Measurements from ENCODE around the gene PDIA5. TPM values are rescaled to one million over a fixed set of nuclear protein-coding genes. Genes with fewer than 3 reads are reported as not detected.

Gene PDIA5
- total RNA-seq, 1 experiment from 2014 or later = 50.8 TPM

- no peak overlapping the region for H3K9ac ChIP-seq (ENCODE audit: low read length)
- H3K4me1 ChIP-seq (ENCODE audit: control insufficient read depth in 1 of 2, insufficient read depth in 2 of 2, low read length in 2 of 2) = peaks cover 7 to 22% of the 10 kb centered on the region in 2 experiments; a peak in 3 of 4 replicates
- no peaks in the 10 kb centered on the region for H3K27me3 ChIP-seq (ENCODE audit: insufficient read depth, low read length)
- BruUV-seq (replicated peaks) = no TSS peak
- peaks cover 27% of the 10 kb centered on the region for H3K79me2 ChIP-seq (ENCODE audit: insufficient read depth, low read length)
- ChIA-PET CTCF (no interaction called here), RAD21 (ENCODE audit: low non-redundant PET in 1 of 2, low total read pairs in 2 of 2, uncharacterized antibody in 2 of 2, unreplicated experiment in 2 of 2) (no interaction called here), POLR2A (no interaction called here)
- no peaks in the 10 kb centered on the region for H3K9me3 ChIP-seq (ENCODE audit: control insufficient read depth in 1 of 2, insufficient read depth in 1 of 2, low read depth in 1 of 2, low read length in 2 of 2)
- no peak overlapping the region for H3K27ac ChIP-seq (ENCODE audit: low read depth, low read length)
- no peak overlapping the region for H2AFZ ChIP-seq (ENCODE audit: low read depth, low read length, poor library complexity, severe bottlenecking)
- no peaks in the 10 kb centered on the region for H3K9me2 ChIP-seq (ENCODE audit: insufficient read depth)
- TF ChIP-seq ZFX (IDR thresholded peaks at IDR 0.05) = no peak
- no peak for TF ChIP-seq FOSL1 (IDR thresholded peaks at IDR 0.05; ENCODE audit: low read depth)
- no peak for TF ChIP-seq EGR1 (IDR thresholded peaks at IDR 0.05; ENCODE audit: low read depth)
- TF ChIP-seq EZH2phosphoT487 (IDR thresholded peaks at IDR 0.05; ENCODE audit: borderline replicate concordance) = no peak
- TF ChIP-seq, protein P1, sequence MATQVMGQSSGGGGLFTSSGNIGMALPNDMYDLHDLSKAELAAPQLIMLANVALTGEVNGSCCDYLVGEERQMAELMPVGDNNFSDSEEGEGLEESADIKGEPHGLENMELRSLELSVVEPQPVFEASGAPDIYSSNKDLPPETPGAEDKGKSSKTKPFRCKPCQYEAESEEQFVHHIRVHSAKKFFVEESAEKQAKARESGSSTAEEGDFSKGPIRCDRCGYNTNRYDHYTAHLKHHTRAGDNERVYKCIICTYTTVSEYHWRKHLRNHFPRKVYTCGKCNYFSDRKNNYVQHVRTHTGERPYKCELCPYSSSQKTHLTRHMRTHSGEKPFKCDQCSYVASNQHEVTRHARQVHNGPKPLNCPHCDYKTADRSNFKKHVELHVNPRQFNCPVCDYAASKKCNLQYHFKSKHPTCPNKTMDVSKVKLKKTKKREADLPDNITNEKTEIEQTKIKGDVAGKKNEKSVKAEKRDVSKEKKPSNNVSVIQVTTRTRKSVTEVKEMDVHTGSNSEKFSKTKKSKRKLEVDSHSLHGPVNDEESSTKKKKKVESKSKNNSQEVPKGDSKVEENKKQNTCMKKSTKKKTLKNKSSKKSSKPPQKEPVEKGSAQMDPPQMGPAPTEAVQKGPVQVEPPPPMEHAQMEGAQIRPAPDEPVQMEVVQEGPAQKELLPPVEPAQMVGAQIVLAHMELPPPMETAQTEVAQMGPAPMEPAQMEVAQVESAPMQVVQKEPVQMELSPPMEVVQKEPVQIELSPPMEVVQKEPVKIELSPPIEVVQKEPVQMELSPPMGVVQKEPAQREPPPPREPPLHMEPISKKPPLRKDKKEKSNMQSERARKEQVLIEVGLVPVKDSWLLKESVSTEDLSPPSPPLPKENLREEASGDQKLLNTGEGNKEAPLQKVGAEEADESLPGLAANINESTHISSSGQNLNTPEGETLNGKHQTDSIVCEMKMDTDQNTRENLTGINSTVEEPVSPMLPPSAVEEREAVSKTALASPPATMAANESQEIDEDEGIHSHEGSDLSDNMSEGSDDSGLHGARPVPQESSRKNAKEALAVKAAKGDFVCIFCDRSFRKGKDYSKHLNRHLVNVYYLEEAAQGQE (IDR thresholded peaks at IDR 0.05; ENCODE audit: low read depth) = no peak
- no peak for TF ChIP-seq POLR2A (IDR thresholded peaks at IDR 0.05; ENCODE audit: borderline replicate concordance, extremely low read depth, insufficient read depth, insufficient read length)
- no peak for TF ChIP-seq ZBTB33 (IDR thresholded peaks at IDR 0.05; ENCODE audit: extremely low read depth, insufficient replicate concordance, low read length)
- TF ChIP-seq YY1 (IDR thresholded peaks at IDR 0.05; ENCODE audit: extremely low read depth, insufficient replicate concordance, low read depth, low read length) = no peak
- no peak for TF ChIP-seq ATF3 (IDR thresholded peaks at IDR 0.05)
- TF ChIP-seq CEBPB (IDR thresholded peaks at IDR 0.05; ENCODE audit: low read depth) = no peak
- no peak overlapping the region for H3K4me3 ChIP-seq (replicated peaks in 1 of 2; ENCODE audit: low read depth in 1 of 2, low read length in 2 of 2)
- no peaks in the 10 kb centered on the region for H3K36me3 ChIP-seq (ENCODE audit: control insufficient read depth in 1 of 2, insufficient read depth in 2 of 2, low read length in 2 of 2)
- ATAC-seq = no peak
- H3K4me2 ChIP-seq (ENCODE audit: low read length) = no peak overlapping the region
- no peak for DNase-seq (ENCODE audit: low read depth, low spot score)
- intact Hi-C loops (cut with micrococcal nuclease) = no loop called here
- H4K20me1 ChIP-seq (ENCODE audit: insufficient read depth) = no peaks in the 10 kb centered on the region; the same call in 1 of the 2 replicates
Observed at GRCh38 chr3:123064506-123064905, 2.3 kb upstream of the PDIA5 start.

Measured in HCT116 (cell line).